HepG2 (cell line): Measurements from ENCODE around the gene CUL2. TPM values are rescaled to one million over a fixed set of nuclear protein-coding genes. Genes with fewer than 3 reads are reported as not detected.

ENCODE experiments used
- CBX2 ChIP-seq, 2 experiments: fragments of 200-600 bp in 1 of 2; sonication (generic); formaldehyde crosslinking in 1 of 2; IDR thresholded peaks; 2 replicates each; pipeline versions ENCODE4 v1.7.0 to v1.8.1; 2018 to 2022; ENCODE audit warnings: low read depth in 2 of 2, low read length in 1 of 2, mild to moderate bottlenecking in 1 of 2, missing genetic modification reagents in 1 of 2
- CSRNP1 ChIP-seq: sonication (generic); formaldehyde crosslinking; IDR thresholded peaks from 2 replicates; pipeline ENCODE4 v1.8.1; 2023; ENCODE audit warnings: mild to moderate bottlenecking, missing genetic modification reagents
- FOXP1 ChIP-seq, 2 experiments: fragments of 450-650 bp in 1 of 2; IDR thresholded peaks; 2 replicates each; pipeline ENCODE4 v1.6.1; 2017 to 2018; ENCODE audit warnings: antibody characterized with exemption in 1 of 2
- GABPA ChIP-seq, 2 experiments: IDR thresholded peaks; 2 replicates each; pipeline ENCODE4 v1.6.1; 2011 to 2016; ENCODE audit warnings: low read depth in 2 of 2, low read length in 1 of 2, missing biosample characterization in 1 of 2, missing genetic modification characterization in 1 of 2
- GTF3A ChIP-seq: sonication (generic); formaldehyde crosslinking; conservative IDR thresholded peaks from 2 replicates; pipeline ENCODE4 v1.4.0; 2020; ENCODE audit warnings: mild to moderate bottlenecking, missing genetic modification reagents
- IRF9 ChIP-seq: sonication (generic); formaldehyde crosslinking; IDR thresholded peaks from 2 replicates; pipeline ENCODE4 v1.8.0; 2022; ENCODE audit warnings: missing genetic modification reagents, mild to moderate bottlenecking, borderline replicate concordance
- PLRG1 ChIP-seq: fragments of 450-650 bp; conservative IDR thresholded peaks from 2 replicates; pipeline ENCODE4 v1.6.1; 2016
- RBM39 ChIP-seq: fragments of 200-400 bp; formaldehyde crosslinking; IDR thresholded peaks from one replicate; pipeline ENCODE4 v1.6.1; 2018; ENCODE audit warnings: antibody characterized with exemption, mild to moderate bottlenecking, low read depth, low read length; ENCODE audit not compliant: poor library complexity, severe bottlenecking
- RXRA ChIP-seq: sonication (generic); formaldehyde crosslinking; IDR thresholded peaks from 2 replicates; pipeline ENCODE4 v1.5.1; 2020; ENCODE audit warnings: missing genetic modification reagents
- SAFB2 ChIP-seq: sonication (generic); formaldehyde crosslinking; IDR thresholded peaks from 2 replicates; pipeline ENCODE4 v1.5.1; 2020; ENCODE audit warnings: missing genetic modification reagents, low read depth, mild to moderate bottlenecking, borderline replicate concordance
- TCF7 ChIP-seq: sonication (generic); IDR thresholded peaks from 2 replicates; pipeline ENCODE4 v1.6.1; 2016; ENCODE audit warnings: antibody characterized with exemption, low read depth
- ZNF292 ChIP-seq: sonication (generic); formaldehyde crosslinking; IDR thresholded peaks from 2 replicates; pipeline ENCODE4 v1.8.1; 2022; ENCODE audit warnings: mild to moderate bottlenecking, low read depth, missing genetic modification reagents, borderline replicate concordance
- ZNF317 ChIP-seq: sonication (generic); formaldehyde crosslinking; IDR thresholded peaks from 2 replicates; pipeline ENCODE4 v1.5.0; 2020; ENCODE audit warnings: mild to moderate bottlenecking, missing genetic modification reagents
- ZNF44 ChIP-seq: sonication (generic); formaldehyde crosslinking; IDR thresholded peaks from 2 replicates; pipeline ENCODE4 v1.5.1; 2020; ENCODE audit warnings: mild to moderate bottlenecking, missing genetic modification reagents
- ZNF496 ChIP-seq: sonication (generic); formaldehyde crosslinking; IDR thresholded peaks from 2 replicates; pipeline ENCODE4 v1.8.1; 2023; ENCODE audit warnings: mild to moderate bottlenecking, moderate library complexity, missing genetic modification reagents; ENCODE audit not compliant: insufficient replicate concordance
- ZNF577 ChIP-seq: sonication (generic); formaldehyde crosslinking; IDR thresholded peaks from 2 replicates; pipeline ENCODE4 v1.4.0; 2020; ENCODE audit warnings: mild to moderate bottlenecking, low read depth, missing genetic modification reagents, borderline replicate concordance
- ZNF710 ChIP-seq: sonication (generic); formaldehyde crosslinking; IDR thresholded peaks from 2 replicates; pipeline ENCODE4 v1.5.0; 2020; ENCODE audit warnings: mild to moderate bottlenecking, missing genetic modification reagents, borderline replicate concordance
- ZUFSP ChIP-seq: sonication (generic); formaldehyde crosslinking; IDR thresholded peaks from 2 replicates; pipeline ENCODE4 v1.9.0; 2021; ENCODE audit warnings: missing genetic modification reagents, mild to moderate bottlenecking, borderline replicate concordance
- ZZZ3 ChIP-seq: sonication (generic); formaldehyde crosslinking; IDR thresholded peaks from 2 replicates; pipeline ENCODE4 v1.4.0; 2020; ENCODE audit warnings: missing genetic modification reagents, mild to moderate bottlenecking, borderline replicate concordance
- polyA plus RNA-seq, 8 experiments: library from polyadenylated mRNA; depleted of rRNA in 3 of 8; stranded (reverse) in 7 of 8; unstranded in 1 of 8; fragments of >200 nt; fragmentation: Illumina TruSeq in 4 of 8; extraction: Trizol in 4 of 8; gene quantifications; 2 replicates each; pipeline versions ENCODE4 v1.2.1 to v1.2.3, GENCODE V29; 2011 to 2016; ENCODE audit warnings: low read depth in 4 of 8, missing spikeins in 1 of 8, mixed read lengths in 1 of 8; ENCODE audit not compliant: insufficient read depth in 1 of 8
- total RNA-seq, 5 experiments: library from RNA; depleted of rRNA; stranded (reverse); fragments of >200 nt; fragmentation: Illumina TruSeq; extraction: Trizol; gene quantifications; 2 replicates each; pipeline ENCODE4 v1.2.3, GENCODE V29; 2016; ENCODE audit warnings: low read depth in 1 of 5
- TF ChIP-seq, protein P1 (sequence below): sonication (generic); IDR thresholded peaks from 2 replicates; pipeline ENCODE4 v1.6.1; 2016; ENCODE audit warnings: low read depth, borderline replicate concordance

The CUL2 gene
- total and polyA plus RNA-seq, 2 of the 13 experiments (the other 11 are each of a cell fraction or from before 2014, with no cell fraction given), result 9.6 to 33.1 TPM

DNA sequence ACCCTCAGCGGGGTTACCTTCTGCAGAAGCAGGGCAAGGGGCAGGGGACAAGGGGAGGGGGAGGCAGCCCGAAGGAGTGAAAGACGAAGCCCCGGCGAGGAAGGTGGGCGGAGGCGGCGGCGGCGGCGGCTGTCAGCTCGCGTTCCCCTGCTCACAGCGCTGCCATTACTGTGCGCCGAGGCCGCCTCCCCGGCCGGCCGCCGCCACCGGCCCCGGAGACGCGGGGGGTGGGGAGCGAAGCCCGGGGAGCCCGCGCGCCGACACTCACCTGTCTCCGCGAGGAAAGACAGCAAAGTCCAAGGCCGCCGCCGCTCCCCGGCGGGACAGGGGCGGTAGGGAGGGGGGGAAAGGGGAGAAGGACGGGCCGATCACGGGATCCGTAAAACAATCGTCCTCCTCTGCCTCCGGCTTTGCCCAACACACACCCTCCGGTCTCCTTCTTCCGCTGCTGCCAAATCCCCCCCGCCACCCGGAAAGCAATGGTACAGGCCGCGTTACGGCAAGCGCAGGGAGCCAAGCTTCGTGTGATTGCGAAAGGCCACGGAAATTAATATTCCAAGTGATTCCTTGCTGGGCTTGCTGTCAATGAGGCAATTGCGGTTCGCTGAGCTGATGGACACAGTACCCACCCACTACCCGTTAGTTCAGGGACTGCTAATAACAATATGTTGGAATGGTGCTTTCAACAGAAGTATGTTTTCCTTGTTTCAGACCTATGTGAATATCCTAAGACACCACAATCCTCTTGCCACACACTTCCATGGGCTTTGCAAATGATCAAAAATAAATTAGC lies at the start of gene CUL2 (continued):
- TF ChIP-seq IRF9 (CRISPR knock-in tag), result no peak; the same call in 1 of the 2 replicates
- peak; percentile 68 for TF ChIP-seq RBM39
- no peak for TF ChIP-seq GTF3A
- TF ChIP-seq ZNF496 (CRISPR knock-in tag), result no peak
- peak; percentile 36; the same call in 1 of the 2 replicates for TF ChIP-seq ZZZ3 (CRISPR knock-in tag)
- peak; percentile 28; the same call in 1 of the 2 replicates for TF ChIP-seq ZNF710 (CRISPR knock-in tag)
- no peak for TF ChIP-seq PLRG1
- no peak; the same call in 1 of the 2 replicates for TF ChIP-seq ZNF317 (CRISPR knock-in tag)
- no peak for TF ChIP-seq CBX2 (IDR thresholded peaks at IDR 0.05; ENCODE audit: low read depth, low read length)
- no peak for TF ChIP-seq CBX2 (CRISPR knock-in tag; IDR thresholded peaks at IDR 0.05; ENCODE audit: low read depth)
- TF ChIP-seq TCF7, result no peak
- TF ChIP-seq ZUFSP, result no peak
- TF ChIP-seq, protein P1, sequence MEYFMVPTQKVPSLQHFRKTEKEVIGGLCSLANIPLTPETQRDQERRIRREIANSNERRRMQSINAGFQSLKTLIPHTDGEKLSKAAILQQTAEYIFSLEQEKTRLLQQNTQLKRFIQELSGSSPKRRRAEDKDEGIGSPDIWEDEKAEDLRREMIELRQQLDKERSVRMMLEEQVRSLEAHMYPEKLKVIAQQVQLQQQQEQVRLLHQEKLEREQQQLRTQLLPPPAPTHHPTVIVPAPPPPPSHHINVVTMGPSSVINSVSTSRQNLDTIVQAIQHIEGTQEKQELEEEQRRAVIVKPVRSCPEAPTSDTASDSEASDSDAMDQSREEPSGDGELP, result no peak
- no peak for TF ChIP-seq CSRNP1 (CRISPR knock-in tag)
- peak; percentile 41; the same call in 1 of the 2 replicates for TF ChIP-seq RXRA (CRISPR knock-in tag)
- no peak for TF ChIP-seq FOXP1 (IDR thresholded peaks at IDR 0.05)
- TF ChIP-seq FOXP1 (CRISPR knock-in tag; IDR thresholded peaks at IDR 0.05), result 0 out of 2 replicates have a peak, but pooled peaks have one; percentile 13
- TF ChIP-seq SAFB2 (CRISPR knock-in tag), result no peak
- TF ChIP-seq GABPA (IDR thresholded peaks at IDR 0.05; ENCODE audit: low read depth, low read length), result no peak
- peak; percentile 68 for TF ChIP-seq GABPA (CRISPR knock-in tag; IDR thresholded peaks at IDR 0.05; ENCODE audit: low read depth)
- TF ChIP-seq ZNF292 (CRISPR knock-in tag), result 0 out of 2 replicates have a peak, but pooled peaks have one; percentile 48
- no peak for TF ChIP-seq ZNF44
- no peak for TF ChIP-seq ZNF577 (CRISPR knock-in tag)
